Gastrocnemius medialis (tissue), 4 donors: Measurements from ENCODE around the gene SELENOM. TPM values are rescaled to one million over a fixed set of nuclear protein-coding genes. Genes with fewer than 3 reads are reported as not detected.

Experiments used
- ATAC-seq, 2 donors: fragments of 150-250 bp; one replicate each; pipeline ENCODE4 v1.9.1; 2016
- DNase-seq, 2 donors: peaks; one replicate each; pipeline ENCODE4 v3.0.0-alpha.2; 2019
- H3K27ac ChIP-seq, 4 donors: fragments of 200-600 bp; sonication (generic); 1 replicate in 1 of 4; 2 replicates in 3 of 4; pipeline ENCODE4 v1.5.1; 2016 to 2018; ENCODE audit warnings: mild to moderate bottlenecking in 2 of 4, moderate library complexity in 1 of 4
- H3K27me3 ChIP-seq, 3 donors: fragments of 200-600 bp; sonication (generic) in 2 of 3; 1 replicate in 1 of 3; 2 replicates in 2 of 3; pipeline versions ENCODE4 v1.5.1 to v1.6.0; 2016 to 2019; ENCODE audit warnings: mild to moderate bottlenecking in 1 of 3, moderate library complexity in 1 of 3
- H3K36me3 ChIP-seq, 2 donors: fragments of 200-600 bp; sonication (generic) in 1 of 2; one replicate each; pipeline ENCODE4 v1.5.1; 2017 to 2018
- H3K4me1 ChIP-seq, 2 donors: fragments of 200-600 bp; sonication (generic) in 1 of 2; one replicate each; pipeline ENCODE4 v1.5.1; 2016 to 2017; ENCODE audit warnings: mild to moderate bottlenecking in 2 of 2
- H3K4me3 ChIP-seq, 4 donors: fragments of 200-600 bp; sonication (generic) in 3 of 4; 1 replicate in 1 of 4; 2 replicates in 3 of 4; pipeline ENCODE4 v1.5.1; 2016 to 2019; ENCODE audit warnings: mild to moderate bottlenecking in 2 of 4
- H3K9me3 ChIP-seq, 3 donors: fragments of 200-600 bp; sonication (generic) in 2 of 3; 1 replicate in 1 of 3; 2 replicates in 2 of 3; pipeline ENCODE4 v1.5.1; 2016 to 2019
- POLR2A ChIP-seq, 2 donors: fragments of 450-650 bp; IDR thresholded peaks; one replicate each; pipeline ENCODE4 v1.6.1; 2017; ENCODE audit warnings: antibody characterized with exemption in 2 of 2, mild to moderate bottlenecking in 2 of 2, moderate library complexity in 2 of 2
- in situ Hi-C, 4 donors: fragments of 200-750 bp; cut with MboI; loops; one replicate each; pipeline versions ENCODE4 v1.15.0 to v1.8.0; 2017; ENCODE audit warnings: low sequenced_read_pairs in 4 of 4
- intact Hi-C: fragments of 100-400 bp; cut with DNase I; formaldehyde crosslinking; loops from one replicate; pipeline ENCODE4 v1.15.1; 2023; ENCODE audit warnings: low total_unique reads
- total RNA-seq, 4 donors: library from RNA; depleted of rRNA; stranded (reverse); fragments of >200 nt; gene quantifications; one replicate each; pipeline versions ENCODE4 v1.1.0 to v1.2.3, GENCODE V29; 2016
- TF ChIP-seq, protein P1 (sequence below), 5 experiments: fragments of 450-650 bp in 3 of 5; fragments of 200-600 bp in 2 of 5; sonication (generic) in 2 of 5; IDR thresholded peaks in 4 of 5; conservative IDR thresholded peaks in 1 of 5; 1 replicate in 4 of 5; 2 replicates in 1 of 5; pipeline ENCODE4 v1.5.1; 2016 to 2019; ENCODE audit warnings: antibody characterized with exemption in 5 of 5, mild to moderate bottlenecking in 3 of 5, moderate library complexity in 3 of 5

The SELENOM gene
- total RNA-seq, 4 donors from 2014 or later = 144 to 184 (median 157) TPM

DNA sequence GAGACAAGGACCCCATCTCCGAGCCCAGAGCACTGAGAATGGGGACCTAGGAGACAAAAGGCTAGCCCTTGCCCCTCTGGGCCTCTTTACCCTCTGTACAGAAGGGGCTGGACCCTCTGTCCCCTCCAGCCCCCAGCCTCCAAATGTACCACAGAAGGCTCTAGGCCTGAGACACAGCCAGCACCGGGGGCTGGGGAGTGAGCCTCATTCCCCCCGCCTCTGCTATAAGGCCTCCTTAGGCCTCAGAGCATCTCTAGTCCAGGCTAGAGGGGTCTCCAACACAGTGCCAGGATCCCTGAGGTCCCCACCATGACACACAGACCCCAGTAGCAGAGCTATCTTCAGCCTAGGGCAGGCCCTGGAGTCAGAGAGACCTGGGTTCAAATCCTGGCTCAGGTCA, 21.4 kb downstream of the SELENOM start:
- peak in 1 of 2 donors; percentile 11 for DNase-seq
- peak overlapping the region in 3 of 4 donors; percentile 69 to 82 (median 77) for H3K4me3 ChIP-seq
- no peaks in the 10 kb centered on the region for H3K27me3 ChIP-seq
- in situ Hi-C loops (loop anchor here (5.0 to 10.0 kb wide), 5 partner anchors 69 to 134 kb away; partner anchors contain the start of genes MORC2 (in 2 of the 4) and TUG1 (in 2 of the 4)), intact Hi-C loops (no loop called here)
- H3K36me3 ChIP-seq = peaks cover 0 to 6% of the 10 kb centered on the region in 2 donors
- H3K27ac ChIP-seq = peak overlapping the region; percentile 85 to 93 (median 92)
- ATAC-seq = no peak
- peaks cover 20 to 45% of the 10 kb centered on the region in 2 donors for H3K4me1 ChIP-seq
- no peak for TF ChIP-seq POLR2A (IDR thresholded peaks at IDR 0.05)
- TF ChIP-seq, protein P1, sequence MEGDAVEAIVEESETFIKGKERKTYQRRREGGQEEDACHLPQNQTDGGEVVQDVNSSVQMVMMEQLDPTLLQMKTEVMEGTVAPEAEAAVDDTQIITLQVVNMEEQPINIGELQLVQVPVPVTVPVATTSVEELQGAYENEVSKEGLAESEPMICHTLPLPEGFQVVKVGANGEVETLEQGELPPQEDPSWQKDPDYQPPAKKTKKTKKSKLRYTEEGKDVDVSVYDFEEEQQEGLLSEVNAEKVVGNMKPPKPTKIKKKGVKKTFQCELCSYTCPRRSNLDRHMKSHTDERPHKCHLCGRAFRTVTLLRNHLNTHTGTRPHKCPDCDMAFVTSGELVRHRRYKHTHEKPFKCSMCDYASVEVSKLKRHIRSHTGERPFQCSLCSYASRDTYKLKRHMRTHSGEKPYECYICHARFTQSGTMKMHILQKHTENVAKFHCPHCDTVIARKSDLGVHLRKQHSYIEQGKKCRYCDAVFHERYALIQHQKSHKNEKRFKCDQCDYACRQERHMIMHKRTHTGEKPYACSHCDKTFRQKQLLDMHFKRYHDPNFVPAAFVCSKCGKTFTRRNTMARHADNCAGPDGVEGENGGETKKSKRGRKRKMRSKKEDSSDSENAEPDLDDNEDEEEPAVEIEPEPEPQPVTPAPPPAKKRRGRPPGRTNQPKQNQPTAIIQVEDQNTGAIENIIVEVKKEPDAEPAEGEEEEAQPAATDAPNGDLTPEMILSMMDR (IDR thresholded peaks at IDR 0.05 in 4 of 5, conservative IDR thresholded peaks at IDR 0.05 in 1 of 5) = no peak
- no peaks in the 10 kb centered on the region for H3K9me3 ChIP-seq

DNA sequence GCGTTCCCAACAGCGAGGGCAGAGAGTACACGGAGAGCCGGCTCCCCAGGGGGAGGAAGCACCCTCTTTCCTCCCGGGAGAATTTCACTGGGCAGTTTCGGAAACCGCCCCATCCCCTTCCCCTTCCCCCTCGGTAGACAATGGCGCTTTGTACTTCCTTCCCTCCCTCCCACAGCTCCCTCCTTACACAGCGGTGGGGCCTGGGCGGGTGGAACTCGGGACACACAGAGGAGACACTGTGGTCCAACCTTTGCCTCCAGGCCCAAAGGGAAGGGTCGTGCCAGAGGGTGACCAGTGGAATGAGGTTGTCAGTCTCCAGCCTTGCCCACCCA, 21.9 kb downstream of the SELENOM start:
- ATAC-seq (no peak), DNase-seq (no peak)
- peaks cover 20 to 47% of the 10 kb centered on the region in 2 donors for H3K4me1 ChIP-seq

DNA sequence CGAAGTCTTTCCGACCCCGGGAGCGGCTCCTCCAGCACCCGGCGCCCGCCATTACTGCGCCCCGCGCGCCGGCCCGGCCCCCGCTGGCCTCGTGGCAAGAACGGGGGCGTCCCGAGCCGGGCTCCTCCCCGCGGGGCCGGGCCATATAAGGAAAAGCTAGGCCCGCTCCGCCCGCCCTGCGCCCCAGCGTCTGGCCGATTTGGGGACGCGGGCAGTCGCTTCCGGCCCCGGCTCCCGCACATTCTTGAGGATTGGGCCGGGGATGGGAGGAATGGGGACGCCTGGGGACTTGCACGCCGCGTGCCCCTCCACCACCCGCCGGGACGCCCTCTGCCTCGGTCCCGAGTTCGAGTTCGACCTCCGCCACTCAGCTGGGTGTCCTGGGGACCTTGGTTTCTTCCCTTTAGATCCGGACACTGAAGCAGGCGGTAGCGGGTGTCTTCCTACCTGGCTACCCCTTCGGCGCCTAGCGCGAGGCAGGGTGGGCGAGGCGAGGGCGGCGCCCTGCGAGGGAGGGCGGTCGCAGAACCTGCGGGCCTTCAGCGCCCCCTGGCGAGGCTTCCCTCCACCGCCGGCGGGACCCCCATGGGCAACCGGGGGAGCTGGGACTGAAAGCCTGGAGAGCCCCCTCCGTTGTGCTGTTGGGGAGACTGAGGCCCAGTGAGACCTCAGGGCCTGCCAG, 22.4 kb downstream of the SELENOM start:
- peak; percentile 60 to 64 for ATAC-seq
- TF ChIP-seq, protein P1 (IDR thresholded peaks at IDR 0.05 in 4 of 5, conservative IDR thresholded peaks at IDR 0.05 in 1 of 5) = peak; percentile 81 to 90 (median 87)
- peak; percentile 82 to 84 for TF ChIP-seq POLR2A (IDR thresholded peaks at IDR 0.05)
- Histone ChIP-seq H3K27me3 (no peaks in the 10 kb centered on the region), H3K4me1 (peaks cover 20 to 50% of the 10 kb centered on the region in 2 donors), H3K27ac (peak overlapping the region; percentile 85 to 93 (median 92)), H3K36me3 (peaks cover 0 to 4% of the 10 kb centered on the region in 2 donors), H3K4me3 (peak overlapping the region; percentile 69 to 89 (median 80)), H3K9me3 (no peaks in the 10 kb centered on the region)
- intact Hi-C loops = loop anchor here (1.0 to 5.0 kb wide), 4 partner anchors 48 to 450 kb away; partner anchors contain the start of genes PIK3IP1 and SLC35E4
- in situ Hi-C loops = loop anchor here (5.0 to 10.0 kb wide), 5 partner anchors 70 to 133 kb away; partner anchors contain the start of genes MORC2 (in 2 of the 4) and TUG1 (in 2 of the 4)
- peak; percentile 71 to 82 for DNase-seq

More for the DNA sequence above, 21.9 kb downstream of the SELENOM start:
- intact Hi-C loops = no loop called here
- H3K9me3 ChIP-seq = no peaks in the 10 kb centered on the region
- peak overlapping the region; percentile 85 to 93 (median 92) for H3K27ac ChIP-seq
- in situ Hi-C loops = loop anchor here (5.0 to 10.0 kb wide), 5 partner anchors 69 to 133 kb away; partner anchors contain the start of genes MORC2 (in 2 of the 4) and TUG1 (in 2 of the 4)
- H3K4me3 ChIP-seq = peak overlapping the region; percentile 69 to 89 (median 80)
- peaks cover 0 to 4% of the 10 kb centered on the region in 2 donors for H3K36me3 ChIP-seq
- TF ChIP-seq POLR2A (IDR thresholded peaks at IDR 0.05) = no peak
- TF ChIP-seq, protein P1 (IDR thresholded peaks at IDR 0.05 in 4 of 5, conservative IDR thresholded peaks at IDR 0.05 in 1 of 5) = peak in 2 of 5 experiments; percentile 2 to 24
- no peaks in the 10 kb centered on the region for H3K27me3 ChIP-seq

DNA sequence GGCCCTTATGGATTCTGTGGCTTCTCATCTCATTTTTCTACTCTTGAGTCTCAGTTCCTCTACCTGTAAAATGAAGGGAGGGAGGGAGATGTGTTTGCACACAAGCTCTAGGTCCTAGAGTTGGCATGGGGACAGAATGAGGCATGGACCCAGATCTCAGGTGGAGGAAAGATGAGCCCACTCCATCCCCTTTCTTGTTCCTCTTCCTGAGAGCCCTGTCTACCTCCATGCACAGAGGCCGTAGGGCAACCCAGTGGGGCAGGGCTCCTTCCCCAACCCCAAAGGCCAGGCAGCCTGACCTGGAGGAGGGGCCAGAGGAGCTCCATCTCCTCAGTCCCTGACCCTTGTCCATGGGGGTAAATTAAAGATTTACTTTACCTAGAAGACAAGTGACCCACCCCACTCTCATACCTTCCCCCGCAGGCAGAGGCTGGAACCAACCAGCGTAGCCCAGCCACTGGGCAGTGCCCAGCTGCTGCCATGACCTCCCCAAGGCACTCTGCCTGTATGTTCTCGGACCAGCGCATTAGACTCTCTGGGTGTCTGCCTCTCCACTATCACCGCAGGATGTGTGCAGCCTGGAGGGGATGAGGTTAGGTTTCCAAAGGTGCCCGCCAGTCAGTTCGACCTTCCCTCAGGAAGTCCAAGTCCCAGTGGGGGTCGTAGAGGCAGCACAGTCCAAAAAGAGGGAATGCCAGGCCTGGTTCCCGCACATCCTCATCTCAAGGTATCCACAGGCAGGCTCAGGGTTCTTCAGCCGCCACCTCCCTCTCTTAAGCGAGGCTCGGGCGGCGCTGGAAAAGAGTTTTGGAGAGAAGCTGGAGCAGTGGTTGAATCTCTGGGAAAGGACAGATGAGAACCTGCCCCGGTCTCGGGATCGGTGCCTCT, 23.2 kb downstream of the SELENOM start:
- Histone ChIP-seq H3K9me3 (no peaks in the 10 kb centered on the region), H3K27me3 (no peaks in the 10 kb centered on the region), H3K27ac (peak overlapping the region; percentile 85 to 93 (median 92)), H3K4me1 (peaks cover 13 to 50% of the 10 kb centered on the region in 2 donors), H3K36me3 (peaks cover 0 to 4% of the 10 kb centered on the region in 2 donors), H3K4me3 (peak overlapping the region; percentile 69 to 89 (median 80))
- no peak for TF ChIP-seq POLR2A (IDR thresholded peaks at IDR 0.05)
- TF ChIP-seq, protein P1 (IDR thresholded peaks at IDR 0.05 in 4 of 5, conservative IDR thresholded peaks at IDR 0.05 in 1 of 5) = no peak
- ATAC-seq = no peak
- intact Hi-C loops = loop anchor here (1.0 to 5.0 kb wide), 4 partner anchors 47 to 449 kb away; partner anchors contain the start of genes PIK3IP1 and SLC35E4
- DNase-seq = peak in 1 of 2 donors; percentile 13
- in situ Hi-C loops = loop anchor here in 3 of 4 donors (10.0 kb wide), 3 partner anchors 71 to 119 kb away; partner anchors contain the start of genes MORC2 (in 2 of the 3) and TUG1 (in 2 of the 3)
